Peyer's patch (tissue), 4 donors: ENCODE results near the gene ELOVL7. TPM values are rescaled to one million over a fixed set of nuclear protein-coding genes. Genes with fewer than 3 reads are reported as not detected.

ENCODE experiments used
- DNase-seq, 3 donors: peaks; one replicate each; pipeline ENCODE4 v3.0.0-alpha.2; 2017 to 2019
- H3K27ac ChIP-seq, 4 donors: fragments of 200-600 bp; sonication (generic); one replicate each; pipeline ENCODE4 v1.5.1; 2016 to 2019
- H3K27me3 ChIP-seq, 2 donors: fragments of 200-600 bp; sonication (generic); one replicate each; pipeline ENCODE4 v1.5.1; 2019
- H3K36me3 ChIP-seq, 3 donors: fragments of 200-600 bp; sonication (generic); one replicate each; pipeline ENCODE4 v1.5.1; 2016 to 2019
- H3K4me1 ChIP-seq, 4 donors: fragments of 200-600 bp; sonication (generic); one replicate each; pipeline ENCODE4 v1.5.1; 2016 to 2019
- H3K4me3 ChIP-seq, 4 donors: fragments of 200-600 bp; sonication (generic); 1 replicate in 3 of 4; 2 replicates in 1 of 4; pipeline ENCODE4 v1.5.1; 2016 to 2019; ENCODE audit warnings: mild to moderate bottlenecking in 1 of 4
- H3K9me3 ChIP-seq, 4 donors: fragments of 200-600 bp; sonication (generic); one replicate each; pipeline ENCODE4 v1.5.1; 2016 to 2019; ENCODE audit warnings: mild to moderate bottlenecking in 1 of 4
- POLR2A ChIP-seq, 2 donors: fragments of 450-650 bp; IDR thresholded peaks; one replicate each; pipeline ENCODE4 v1.5.1; 2017; ENCODE audit warnings: antibody characterized with exemption in 2 of 2, mild to moderate bottlenecking in 2 of 2, moderate library complexity in 2 of 2
- total RNA-seq, 4 donors: library from RNA; depleted of rRNA; stranded (reverse); fragments of >200 nt; gene quantifications; one replicate each; pipeline ENCODE4 v1.1.0, GENCODE V29; 2016
- TF ChIP-seq, protein P1 (sequence below), 6 experiments: fragments of 450-650 bp in 4 of 6; fragments of 200-600 bp in 2 of 6; sonication (generic) in 1 of 6; IDR thresholded peaks; one replicate each; pipeline ENCODE4 v1.5.1; 2017 to 2019; ENCODE audit warnings: antibody characterized with exemption in 6 of 6, mild to moderate bottlenecking in 3 of 6, moderate library complexity in 1 of 6

ELOVL7 gene
- total RNA-seq, 4 donors from 2014 or later: 5.8 to 77.6 (median 34.3) TPM

DNA sequence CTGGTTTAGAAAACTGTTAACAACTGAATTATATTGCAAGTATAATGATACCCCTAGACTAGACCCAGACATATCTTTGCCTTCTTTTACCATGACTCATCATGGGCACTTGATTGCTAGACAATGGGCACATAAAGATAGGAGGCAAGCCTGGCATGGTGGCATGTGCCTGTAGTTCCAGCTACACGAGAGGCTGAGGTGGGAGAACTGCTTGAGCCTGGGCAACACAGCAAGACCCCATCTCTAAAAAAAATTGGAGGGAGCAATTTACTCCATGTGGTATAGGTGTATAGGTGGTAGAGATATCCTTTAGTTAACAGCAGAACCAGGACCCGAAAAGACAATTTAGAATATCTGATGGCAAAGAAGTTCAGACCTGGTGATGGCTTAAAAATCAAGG lies 51.6 kb downstream of the ELOVL7 start:
- H3K27ac ChIP-seq: no peak overlapping the region

DNA sequence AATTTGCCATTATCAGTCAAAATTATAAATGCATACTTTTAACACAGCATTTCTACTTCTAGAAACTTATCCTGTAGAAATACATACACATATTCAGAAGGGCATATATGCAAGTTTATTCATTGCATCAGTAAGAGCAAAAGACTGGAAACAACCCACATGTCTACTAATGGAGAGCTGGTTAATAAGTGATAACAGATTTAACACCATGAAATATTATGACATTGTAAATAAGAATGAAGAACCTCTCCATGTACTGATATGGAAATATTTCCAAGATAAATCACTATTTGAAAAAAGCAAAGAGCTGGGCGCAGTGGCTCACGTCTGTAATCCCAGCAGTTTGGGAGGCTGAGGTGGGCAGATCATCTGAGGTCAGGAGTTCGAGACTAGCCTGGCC lies 54.5 kb downstream of the ELOVL7 start:
- Histone ChIP-seq H3K27me3 (no peaks in the 10 kb centered on the region), H3K4me1 (no peaks in the 10 kb centered on the region), H3K4me3 (no peak overlapping the region), H3K27ac (no peak overlapping the region), H3K9me3 (no peaks in the 10 kb centered on the region), H3K36me3 (no peaks in the 10 kb centered on the region)
- TF ChIP-seq POLR2A (IDR thresholded peaks at IDR 0.05): no peak
- TF ChIP-seq, protein P1, sequence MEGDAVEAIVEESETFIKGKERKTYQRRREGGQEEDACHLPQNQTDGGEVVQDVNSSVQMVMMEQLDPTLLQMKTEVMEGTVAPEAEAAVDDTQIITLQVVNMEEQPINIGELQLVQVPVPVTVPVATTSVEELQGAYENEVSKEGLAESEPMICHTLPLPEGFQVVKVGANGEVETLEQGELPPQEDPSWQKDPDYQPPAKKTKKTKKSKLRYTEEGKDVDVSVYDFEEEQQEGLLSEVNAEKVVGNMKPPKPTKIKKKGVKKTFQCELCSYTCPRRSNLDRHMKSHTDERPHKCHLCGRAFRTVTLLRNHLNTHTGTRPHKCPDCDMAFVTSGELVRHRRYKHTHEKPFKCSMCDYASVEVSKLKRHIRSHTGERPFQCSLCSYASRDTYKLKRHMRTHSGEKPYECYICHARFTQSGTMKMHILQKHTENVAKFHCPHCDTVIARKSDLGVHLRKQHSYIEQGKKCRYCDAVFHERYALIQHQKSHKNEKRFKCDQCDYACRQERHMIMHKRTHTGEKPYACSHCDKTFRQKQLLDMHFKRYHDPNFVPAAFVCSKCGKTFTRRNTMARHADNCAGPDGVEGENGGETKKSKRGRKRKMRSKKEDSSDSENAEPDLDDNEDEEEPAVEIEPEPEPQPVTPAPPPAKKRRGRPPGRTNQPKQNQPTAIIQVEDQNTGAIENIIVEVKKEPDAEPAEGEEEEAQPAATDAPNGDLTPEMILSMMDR (IDR thresholded peaks at IDR 0.05): no peak
- no peak for DNase-seq

More for the DNA sequence above, 51.6 kb downstream of the ELOVL7 start:
- no peak overlapping the region for H3K4me3 ChIP-seq
- H3K9me3 ChIP-seq: no peaks in the 10 kb centered on the region
- no peaks in the 10 kb centered on the region for H3K36me3 ChIP-seq
- no peak for DNase-seq
- no peaks in the 10 kb centered on the region for H3K4me1 ChIP-seq
- TF ChIP-seq POLR2A (IDR thresholded peaks at IDR 0.05): no peak
- TF ChIP-seq, protein P1 (IDR thresholded peaks at IDR 0.05): no peak
- no peaks in the 10 kb centered on the region for H3K27me3 ChIP-seq

DNA sequence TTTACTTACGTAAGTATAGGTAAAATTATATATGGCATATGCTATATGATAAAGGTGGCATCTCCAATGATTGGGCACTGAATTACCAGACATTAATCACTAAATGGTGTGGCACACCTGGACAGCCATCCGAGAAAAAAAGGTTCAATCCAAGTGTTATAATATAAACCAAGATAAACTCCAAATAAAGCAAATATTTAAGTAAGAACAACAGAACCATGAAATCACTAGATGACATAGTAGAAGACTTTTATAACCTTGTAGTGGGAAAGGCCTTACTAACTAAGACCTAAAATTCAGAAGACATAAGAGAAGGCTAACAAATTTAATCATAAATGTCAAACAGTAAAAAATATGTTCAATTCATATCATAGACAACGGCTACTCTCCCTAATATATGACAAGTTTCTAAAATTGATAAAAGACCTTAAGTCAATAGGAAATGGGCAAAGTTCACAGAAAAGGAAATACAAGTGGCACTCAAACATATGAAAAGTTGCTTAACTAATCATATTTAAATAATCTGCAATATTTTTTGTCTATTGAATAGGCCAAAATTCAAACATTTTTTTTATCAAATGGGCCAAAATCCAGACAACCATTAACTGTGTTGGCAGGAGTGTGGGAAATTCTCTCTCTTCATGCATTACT lies 55.1 kb downstream of the ELOVL7 start:
- H3K36me3 ChIP-seq: no peaks in the 10 kb centered on the region
- no peak overlapping the region for H3K4me3 ChIP-seq
- H3K9me3 ChIP-seq: no peaks in the 10 kb centered on the region
- DNase-seq: no peak
- H3K4me1 ChIP-seq: no peaks in the 10 kb centered on the region
- no peak overlapping the region for H3K27ac ChIP-seq
- H3K27me3 ChIP-seq: no peaks in the 10 kb centered on the region
- TF ChIP-seq, protein P1 (IDR thresholded peaks at IDR 0.05): no peak
- TF ChIP-seq POLR2A (IDR thresholded peaks at IDR 0.05): no peak

DNA sequence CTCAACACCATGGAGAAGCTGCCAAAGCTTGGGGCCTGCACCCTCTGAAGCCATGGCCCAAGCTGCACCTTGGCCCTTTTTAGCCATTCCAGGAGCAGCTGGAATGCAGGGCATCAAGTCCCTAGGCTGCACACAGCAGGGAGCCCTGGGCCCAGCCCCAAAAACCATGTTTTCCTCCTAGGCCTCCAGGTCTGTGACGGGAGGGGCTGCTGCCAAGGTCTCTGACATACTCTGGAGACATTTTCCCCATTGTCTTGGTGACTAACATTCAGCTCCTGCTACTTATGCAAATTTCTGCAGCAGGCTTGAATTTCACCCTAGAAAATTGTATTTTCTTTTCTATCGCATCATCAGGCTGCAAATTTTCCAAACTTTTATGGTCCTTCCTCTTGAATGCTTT lies 64.6 kb downstream of the ELOVL7 start:
- no peak overlapping the region for H3K4me3 ChIP-seq
- H3K9me3 ChIP-seq: no peaks in the 10 kb centered on the region
- H3K36me3 ChIP-seq: no peaks in the 10 kb centered on the region
- no peak overlapping the region for H3K27ac ChIP-seq
- H3K27me3 ChIP-seq: no peaks in the 10 kb centered on the region
- DNase-seq: no peak
- H3K4me1 ChIP-seq: no peaks in the 10 kb centered on the region
- TF ChIP-seq, protein P1 (IDR thresholded peaks at IDR 0.05): no peak
- TF ChIP-seq POLR2A (IDR thresholded peaks at IDR 0.05): no peak

DNA sequence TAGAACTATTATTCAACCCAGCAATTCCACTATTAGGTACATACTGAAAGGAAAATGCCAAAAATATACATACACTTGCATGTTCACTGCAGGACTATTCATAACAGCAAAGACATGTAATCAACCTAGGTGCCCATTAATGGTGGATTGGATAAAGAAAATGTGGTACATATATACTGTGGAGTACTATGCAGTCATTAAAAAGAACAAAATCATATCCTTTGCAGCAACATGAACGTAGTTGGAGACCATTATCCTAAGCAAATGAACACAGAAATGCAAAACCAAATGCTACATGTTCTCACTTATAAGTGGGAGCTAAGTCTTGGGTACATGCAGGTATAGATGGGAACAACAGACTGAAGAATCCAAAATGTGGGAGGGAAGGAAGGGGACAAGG lies 67.7 kb downstream of the ELOVL7 start:
- TF ChIP-seq, protein P1 (IDR thresholded peaks at IDR 0.05): no peak
- TF ChIP-seq POLR2A (IDR thresholded peaks at IDR 0.05): no peak
- Histone ChIP-seq H3K9me3 (no peaks in the 10 kb centered on the region), H3K36me3 (no peaks in the 10 kb centered on the region), H3K4me3 (no peak overlapping the region), H3K27me3 (no peaks in the 10 kb centered on the region), H3K27ac (no peak overlapping the region), H3K4me1 (no peaks in the 10 kb centered on the region)
- no peak for DNase-seq
